ENCODE results near the gene BATF3. TPM values are rescaled to one million over a fixed set of nuclear protein-coding genes. Genes with fewer than 3 reads are reported as not detected.
A peak's percentile ranks its signal among the peaks of the same experiment; 100 is the strongest.

Gene BATF3
- total RNA-seq, 4 donors from 2014 or later, result 0.38 to 5.1 TPM; not detected in 2

DNA sequence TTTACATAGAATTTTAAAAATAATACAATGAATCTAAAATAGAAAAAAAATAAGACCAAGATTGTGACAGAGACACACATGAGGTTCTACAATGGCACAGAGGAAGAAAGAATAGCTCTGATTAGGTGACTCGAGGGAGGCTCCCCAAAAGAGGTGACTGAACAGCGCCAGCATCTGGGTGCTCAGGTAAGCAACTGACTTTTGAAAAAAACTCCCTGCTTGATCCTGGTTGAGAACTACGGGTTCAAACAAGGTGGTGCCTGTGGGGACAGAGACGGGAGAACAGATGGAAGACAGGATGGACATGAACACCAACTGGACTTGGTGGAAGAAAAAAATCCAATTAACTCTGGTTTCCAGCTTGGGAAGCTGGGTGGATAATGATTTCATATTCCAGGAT lies 22.5 kb downstream of the BATF3 start:
- H3K4me1 ChIP-seq, result no peaks in the 10 kb centered on the region
- H3K36me3 ChIP-seq, result no peaks in the 10 kb centered on the region
- H3K27ac ChIP-seq, result no peak overlapping the region
- no peaks in the 10 kb centered on the region for H3K9me3 ChIP-seq
- no peak for TF ChIP-seq POLR2A (IDR thresholded peaks at IDR 0.05)
- TF ChIP-seq, protein P1, sequence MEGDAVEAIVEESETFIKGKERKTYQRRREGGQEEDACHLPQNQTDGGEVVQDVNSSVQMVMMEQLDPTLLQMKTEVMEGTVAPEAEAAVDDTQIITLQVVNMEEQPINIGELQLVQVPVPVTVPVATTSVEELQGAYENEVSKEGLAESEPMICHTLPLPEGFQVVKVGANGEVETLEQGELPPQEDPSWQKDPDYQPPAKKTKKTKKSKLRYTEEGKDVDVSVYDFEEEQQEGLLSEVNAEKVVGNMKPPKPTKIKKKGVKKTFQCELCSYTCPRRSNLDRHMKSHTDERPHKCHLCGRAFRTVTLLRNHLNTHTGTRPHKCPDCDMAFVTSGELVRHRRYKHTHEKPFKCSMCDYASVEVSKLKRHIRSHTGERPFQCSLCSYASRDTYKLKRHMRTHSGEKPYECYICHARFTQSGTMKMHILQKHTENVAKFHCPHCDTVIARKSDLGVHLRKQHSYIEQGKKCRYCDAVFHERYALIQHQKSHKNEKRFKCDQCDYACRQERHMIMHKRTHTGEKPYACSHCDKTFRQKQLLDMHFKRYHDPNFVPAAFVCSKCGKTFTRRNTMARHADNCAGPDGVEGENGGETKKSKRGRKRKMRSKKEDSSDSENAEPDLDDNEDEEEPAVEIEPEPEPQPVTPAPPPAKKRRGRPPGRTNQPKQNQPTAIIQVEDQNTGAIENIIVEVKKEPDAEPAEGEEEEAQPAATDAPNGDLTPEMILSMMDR (IDR thresholded peaks at IDR 0.05 in 4 of 5, conservative IDR thresholded peaks at IDR 0.05 in 1 of 5), result no peak
- intact Hi-C loops (cut with DNase I; ENCODE audit: low total_unique reads) (no loop called here), in situ Hi-C loops (cut with MboI; ENCODE audit: low sequenced_read_pairs in 4 of 4) (no loop called here)
- H3K27me3 ChIP-seq, result no peaks in the 10 kb centered on the region
- no peak overlapping the region for H3K4me3 ChIP-seq
- ATAC-seq (no peak), DNase-seq (no peak)

DNA sequence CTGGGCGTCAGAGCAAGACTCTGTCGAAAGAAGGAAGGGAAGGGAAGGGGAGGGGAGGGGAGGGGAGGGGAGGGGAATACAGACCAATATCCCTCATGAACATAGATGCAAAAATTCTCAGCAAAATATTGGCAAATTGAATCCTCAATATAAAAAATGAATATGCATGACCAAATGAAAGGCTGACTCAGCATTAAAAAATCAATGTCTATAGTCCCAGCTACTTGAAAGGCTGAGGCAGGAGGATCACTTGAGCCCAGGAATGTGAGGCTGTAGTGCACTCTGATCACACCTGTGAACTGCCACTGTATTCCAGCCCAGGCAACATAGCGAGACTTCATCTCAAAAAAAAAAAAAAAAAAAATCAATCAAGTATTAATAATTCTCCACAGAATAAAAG lies 24.0 kb downstream of the BATF3 start:
- Histone ChIP-seq H3K9me3 (no peaks in the 10 kb centered on the region), H3K27ac (no peak overlapping the region), H3K36me3 (no peaks in the 10 kb centered on the region), H3K27me3 (peaks cover 0 to 5% (median 2%) of the 10 kb centered on the region in 3 donors), H3K4me1 (no peaks in the 10 kb centered on the region), H3K4me3 (no peak overlapping the region)
- intact Hi-C loops (cut with DNase I; ENCODE audit: low total_unique reads) (no loop called here), in situ Hi-C loops (cut with MboI; ENCODE audit: low sequenced_read_pairs in 4 of 4) (no loop called here)
- DNase-seq (no peak), ATAC-seq (no peak)
- TF ChIP-seq, protein P1 (IDR thresholded peaks at IDR 0.05 in 4 of 5, conservative IDR thresholded peaks at IDR 0.05 in 1 of 5), result no peak
- no peak for TF ChIP-seq POLR2A (IDR thresholded peaks at IDR 0.05)

DNA sequence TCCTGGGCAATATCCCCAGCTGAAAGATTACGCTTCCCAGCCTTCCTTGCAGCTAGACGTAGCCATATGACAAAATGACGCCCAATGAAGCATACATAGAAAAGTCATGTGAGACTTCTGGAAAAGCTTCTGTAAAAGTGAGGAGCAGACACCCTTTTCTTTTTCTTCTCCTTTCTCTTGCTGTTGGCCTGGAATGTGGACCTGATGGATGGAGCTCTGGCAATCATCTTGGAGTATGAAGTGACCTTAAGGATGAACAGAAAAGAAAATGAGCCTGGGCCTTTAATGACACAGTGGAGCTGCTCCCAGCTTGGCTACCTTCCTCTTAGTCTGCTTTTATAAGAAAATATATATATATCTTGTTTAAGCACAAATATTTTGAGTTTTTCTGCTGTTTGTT lies 24.8 kb downstream of the BATF3 start:
- Histone ChIP-seq H3K4me1 (no peaks in the 10 kb centered on the region), H3K36me3 (no peaks in the 10 kb centered on the region), H3K9me3 (no peaks in the 10 kb centered on the region), H3K4me3 (no peak overlapping the region), H3K27ac (no peak overlapping the region), H3K27me3 (peaks cover 0 to 5% (median 3%) of the 10 kb centered on the region in 3 donors)
- ATAC-seq (no peak), DNase-seq (no peak)
- intact Hi-C loops (cut with DNase I; ENCODE audit: low total_unique reads) (no loop called here), in situ Hi-C loops (cut with MboI; ENCODE audit: low sequenced_read_pairs in 4 of 4) (loop anchor here in 1 of 4 donors (25.0 kb wide), 1 partner anchor 312 kb away; no protein-coding TSS in a partner anchor)
- TF ChIP-seq, protein P1 (IDR thresholded peaks at IDR 0.05 in 4 of 5, conservative IDR thresholded peaks at IDR 0.05 in 1 of 5), result no peak
- TF ChIP-seq POLR2A (IDR thresholded peaks at IDR 0.05), result no peak

DNA sequence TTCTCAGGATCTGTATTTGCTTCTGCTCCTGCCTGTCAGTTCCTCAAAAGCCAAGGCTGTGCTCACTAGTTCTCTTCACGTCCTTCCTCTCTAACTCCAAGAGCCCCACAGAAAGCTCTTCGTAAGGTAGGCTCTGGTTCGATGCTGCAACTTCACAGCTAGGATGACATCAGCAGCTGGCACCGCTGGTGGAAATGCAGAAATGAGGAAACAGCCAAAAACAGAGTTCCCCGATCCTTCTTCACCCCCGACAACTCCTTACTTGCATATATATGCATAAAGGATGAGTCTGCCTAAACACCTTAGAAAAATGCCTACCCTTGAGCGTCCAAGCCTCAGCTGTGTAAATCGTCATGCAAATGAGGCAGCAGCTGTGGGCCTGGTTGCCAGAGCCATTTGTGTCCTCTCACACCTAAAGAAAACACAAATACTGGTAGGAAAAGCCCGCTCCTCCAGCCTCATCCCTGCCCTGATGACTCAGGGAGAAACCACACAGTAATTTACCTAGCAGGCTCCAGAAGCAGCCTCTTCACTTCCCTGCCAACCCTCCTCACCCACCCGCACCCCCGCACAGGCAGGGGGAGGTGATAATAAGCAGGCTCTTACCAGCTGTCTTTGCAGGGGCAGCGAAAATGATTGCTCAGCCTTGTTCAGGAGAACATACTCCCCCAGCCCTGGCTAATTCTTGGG lies 28.2 kb downstream of the BATF3 start:
- no peaks in the 10 kb centered on the region for H3K9me3 ChIP-seq
- in situ Hi-C loops (cut with MboI; ENCODE audit: low sequenced_read_pairs in 4 of 4), result loop anchor here in 1 of 4 donors (25.0 kb wide), 1 partner anchor 316 kb away; no protein-coding TSS in a partner anchor
- DNase-seq (peak in 1 of 2 donors; percentile 30), ATAC-seq (no peak)
- peaks cover 0 to 18% of the 10 kb centered on the region in 2 donors for H3K4me1 ChIP-seq
- no peak overlapping the region for H3K4me3 ChIP-seq
- TF ChIP-seq, protein P1 (IDR thresholded peaks at IDR 0.05 in 4 of 5, conservative IDR thresholded peaks at IDR 0.05 in 1 of 5), result no peak
- no peak for TF ChIP-seq POLR2A (IDR thresholded peaks at IDR 0.05)
- no peaks in the 10 kb centered on the region for H3K36me3 ChIP-seq
- H3K27ac ChIP-seq, result no peak overlapping the region
- peaks cover 0 to 5% (median 3%) of the 10 kb centered on the region in 3 donors for H3K27me3 ChIP-seq
- intact Hi-C loops (cut with DNase I; ENCODE audit: low total_unique reads), result no loop called here

Data from gastrocnemius medialis (tissue), 4 donors.